ENCODE results near the gene RRBP1.

Gene RRBP1

DNA sequence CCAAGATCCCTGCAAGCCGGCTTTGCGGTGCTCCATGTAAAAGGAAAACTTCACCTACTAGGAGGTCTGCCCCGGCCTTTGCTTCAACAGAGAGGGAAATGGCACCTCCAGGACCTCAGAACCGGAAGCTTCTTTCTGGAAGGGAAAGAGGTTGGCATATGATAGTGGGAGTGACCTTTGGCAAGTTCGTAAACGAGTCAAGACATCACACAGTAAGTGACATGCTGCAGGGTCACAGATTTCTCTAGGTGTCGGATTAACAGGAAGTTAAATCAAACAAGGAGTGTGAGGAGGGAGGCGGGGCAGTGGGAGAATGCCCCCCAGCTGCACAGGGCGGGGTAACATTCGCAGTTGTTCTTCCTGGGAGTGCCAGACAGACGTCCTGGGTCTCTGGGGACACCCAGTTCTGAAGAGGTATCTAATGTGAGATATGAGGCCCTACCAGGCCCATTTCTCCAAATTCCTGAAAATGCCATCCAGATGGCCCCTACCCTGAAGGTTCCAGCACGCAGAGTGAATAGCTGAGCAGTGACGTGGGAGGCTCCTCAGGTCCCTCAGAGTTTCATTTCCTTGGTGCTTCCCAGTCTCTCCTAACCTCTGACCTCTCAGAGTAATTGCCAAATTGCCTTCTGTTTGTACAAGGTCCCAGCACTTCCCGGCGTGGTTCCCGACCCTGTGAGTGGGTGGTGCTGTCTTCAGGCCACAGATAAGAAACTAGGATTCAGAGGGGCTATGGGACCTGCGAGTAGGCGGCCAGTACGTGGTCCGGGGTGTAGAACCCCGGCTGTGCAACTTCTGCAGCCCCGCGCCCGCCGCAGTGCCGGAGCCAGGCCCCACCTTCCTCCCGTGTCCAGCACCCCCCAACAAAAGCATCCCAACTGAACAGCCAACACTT lies 1.9 kb downstream of the RRBP1 start:
- peak; percentile 9 to 19 for DNase-seq

DNA sequence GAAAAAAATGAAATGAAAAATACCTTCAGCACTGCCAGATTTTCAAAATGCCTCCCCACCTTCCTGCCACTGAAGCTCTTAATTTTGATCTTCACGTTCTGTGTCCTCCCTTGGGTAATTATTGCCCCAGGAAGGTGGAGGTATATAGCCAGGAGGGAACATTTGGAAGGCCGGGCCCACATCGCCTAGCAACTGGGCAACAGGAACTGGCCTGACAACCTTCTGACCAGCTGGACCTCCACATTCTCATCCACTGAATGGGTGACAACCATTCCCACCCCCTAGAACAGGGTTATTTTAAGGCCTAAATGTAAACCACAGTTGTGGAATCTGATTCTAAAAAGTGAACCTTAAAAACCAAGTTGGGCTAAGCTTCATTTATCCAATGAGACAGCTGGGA lies 3.2 kb downstream of the RRBP1 start:
- DNase-seq: no peak

DNA sequence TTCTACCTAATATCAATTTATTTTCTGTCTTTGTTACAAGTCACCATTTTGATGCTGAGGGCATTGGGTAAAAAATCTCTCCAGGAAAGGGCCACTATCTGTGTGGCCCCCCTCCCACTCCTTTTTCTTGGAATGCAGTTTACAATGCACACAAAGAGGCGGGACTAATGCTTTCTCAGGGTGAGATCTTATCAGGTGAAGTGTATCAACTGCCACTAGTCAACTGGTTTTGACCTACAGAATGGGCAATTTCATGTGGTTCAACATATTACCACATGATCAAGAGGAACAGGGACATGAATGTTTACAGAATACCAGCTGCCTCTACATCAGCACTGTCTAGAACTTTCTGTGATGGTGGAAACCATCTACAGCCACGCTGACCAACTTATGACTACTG lies 3.7 kb downstream of the RRBP1 start:
- no peak for DNase-seq

DNA sequence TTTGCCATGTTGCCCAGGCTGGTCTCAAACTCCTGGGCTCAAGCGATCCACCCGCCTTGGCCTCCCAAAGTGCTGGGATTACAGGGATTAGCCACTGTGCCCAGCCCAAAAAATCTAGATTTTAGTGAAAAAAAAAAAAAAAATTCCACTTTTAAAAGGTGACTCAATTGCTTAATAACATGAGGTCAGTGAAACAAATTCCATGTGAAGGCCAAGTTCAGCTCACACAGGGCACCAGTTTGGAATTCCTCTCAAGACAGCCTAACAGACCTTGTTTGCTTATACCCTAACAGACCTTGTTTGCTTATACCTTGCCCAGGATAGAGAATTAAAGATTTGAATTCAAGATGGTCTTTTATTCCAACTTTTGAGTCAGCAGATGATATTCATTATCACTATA lies 5.1 kb downstream of the RRBP1 start:
- no peak for DNase-seq

DNA sequence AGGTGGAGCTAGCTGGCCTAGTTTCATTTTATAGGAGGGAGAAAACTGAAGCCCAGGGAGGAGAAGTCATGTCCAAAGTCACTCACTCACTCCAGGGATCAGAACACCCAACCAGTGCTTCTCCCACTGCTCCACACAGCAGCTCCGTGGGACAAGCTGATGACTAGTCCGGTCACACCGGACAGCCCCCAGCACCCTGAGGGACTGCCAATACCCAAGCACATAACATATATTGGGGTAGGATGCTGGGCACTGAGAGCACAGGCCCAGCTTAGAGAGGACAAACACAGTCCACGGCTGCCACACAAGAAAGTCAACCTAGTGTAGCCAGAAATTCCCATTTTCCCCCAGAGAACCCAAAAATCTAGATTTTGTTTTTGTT lies 5.7 kb downstream of the RRBP1 start:
- DNase-seq: no peak

DNA sequence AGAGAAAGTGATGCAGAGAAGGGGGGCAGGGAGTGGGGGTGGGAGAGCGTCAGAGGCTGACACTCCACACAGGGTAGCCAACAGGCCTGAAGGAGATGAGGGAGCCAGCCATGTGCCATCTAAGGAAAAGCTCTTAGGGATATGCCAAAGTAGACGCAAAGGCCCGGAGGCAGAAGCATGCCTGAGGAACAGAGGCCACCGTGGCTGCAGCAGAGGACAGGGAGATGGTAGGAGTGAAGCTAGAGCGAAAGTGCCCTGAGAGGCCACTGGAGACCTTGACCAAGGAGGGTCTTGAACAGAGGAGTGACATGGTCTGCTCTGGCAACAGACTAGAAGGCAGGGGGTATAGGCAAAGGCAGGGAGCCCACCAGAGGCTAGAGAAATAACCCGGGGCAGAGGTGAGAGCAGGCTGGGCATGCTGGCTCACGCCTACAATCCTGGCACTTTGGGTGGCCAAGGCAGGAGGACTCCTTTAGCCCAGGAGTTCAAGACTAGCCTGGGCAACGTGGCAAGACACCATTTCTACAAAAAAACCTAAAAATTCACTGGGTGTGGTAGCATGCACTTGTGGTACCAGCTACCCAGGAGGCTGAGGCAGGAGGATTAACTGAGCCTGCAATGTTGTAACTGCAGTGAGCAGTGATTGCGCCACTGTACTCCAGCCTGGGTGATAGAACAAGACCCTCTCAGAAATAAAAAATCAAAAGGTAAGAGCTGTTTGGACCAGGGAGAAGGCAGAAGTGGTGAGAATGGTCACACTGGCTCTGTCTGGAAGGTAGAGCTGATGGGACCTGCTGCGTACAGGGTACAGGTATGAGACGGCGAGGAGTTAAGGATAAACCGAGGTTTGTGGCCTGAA lies 6.3 kb downstream of the RRBP1 start:
- DNase-seq: no peak

DNA sequence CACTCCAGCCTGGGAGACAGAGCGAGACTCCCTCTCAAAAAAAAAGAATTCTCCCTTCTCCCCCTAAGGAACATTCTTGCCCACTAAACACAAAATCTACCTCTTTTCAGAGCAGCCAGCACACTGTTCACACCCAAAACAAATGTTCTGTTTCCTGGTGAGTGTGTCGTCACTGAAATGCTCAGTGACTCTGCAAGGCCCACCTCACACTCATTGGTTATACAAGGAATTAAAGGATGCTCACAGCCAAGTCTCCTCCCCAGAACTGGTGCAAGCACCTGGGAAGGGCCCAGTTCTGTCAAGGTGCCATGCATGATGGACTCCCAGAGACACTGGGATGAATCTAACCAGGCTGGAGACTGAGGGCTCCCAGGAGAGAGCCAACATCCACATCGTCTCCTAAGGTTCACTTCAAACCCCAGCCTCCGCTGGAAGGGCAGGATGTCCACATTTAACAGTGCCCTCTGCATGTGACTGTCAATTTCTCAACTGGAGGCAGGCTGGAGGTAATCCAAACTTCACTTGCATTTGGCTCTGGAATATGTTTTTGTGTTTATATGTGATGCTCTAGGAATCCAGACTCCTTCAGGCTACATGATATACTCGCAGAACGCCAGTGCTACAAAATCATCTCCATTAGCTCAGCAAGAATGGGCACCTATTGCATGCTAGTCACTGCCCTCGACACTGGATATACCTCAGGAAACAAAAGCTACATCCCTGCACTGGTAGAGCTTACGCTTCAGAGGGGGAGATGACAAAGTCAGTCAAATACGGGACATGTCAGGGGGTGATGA lies 7.1 kb downstream of the RRBP1 start:
- no peak for DNase-seq

DNA sequence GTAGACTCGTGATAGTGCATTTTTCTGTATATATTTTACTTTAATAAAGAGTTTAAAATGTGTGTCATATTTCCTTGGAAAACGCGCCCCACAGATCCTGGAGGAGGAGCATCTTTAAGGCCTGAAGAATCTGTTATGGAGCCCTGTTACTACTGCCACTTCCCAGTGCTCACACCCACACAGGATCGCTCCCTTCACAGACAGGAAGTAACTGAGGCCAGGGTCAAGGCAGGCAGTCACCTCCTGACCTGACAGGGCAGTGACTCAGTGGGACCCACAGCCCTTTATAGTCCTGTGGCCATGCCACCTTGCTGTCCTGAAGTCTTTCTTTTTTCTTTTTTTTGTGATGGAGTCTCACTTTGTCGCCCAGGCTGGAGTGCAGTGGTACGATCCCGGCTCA lies 9.0 kb downstream of the RRBP1 start:
- no peak for DNase-seq

DNA sequence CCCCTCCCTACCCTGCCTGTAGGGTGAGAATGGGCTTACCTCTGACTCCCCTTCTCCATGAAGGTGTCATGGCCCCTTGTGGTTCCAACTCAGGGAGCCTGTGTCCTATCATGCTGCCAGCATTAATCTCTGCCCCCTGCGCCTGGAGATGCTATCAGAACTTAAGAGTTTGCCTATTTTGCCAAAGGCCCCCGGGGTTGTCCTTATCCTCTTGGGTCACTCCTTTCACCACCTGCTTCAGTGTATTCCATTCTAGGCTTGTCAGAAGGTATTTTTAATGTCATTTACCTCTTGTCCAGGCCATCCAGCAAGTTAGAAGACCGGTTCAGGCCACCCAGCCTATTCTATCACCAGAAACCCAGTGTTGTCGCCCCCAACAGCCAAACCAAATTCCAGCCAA lies 10.5 kb downstream of the RRBP1 start:
- no peak for DNase-seq

DNA sequence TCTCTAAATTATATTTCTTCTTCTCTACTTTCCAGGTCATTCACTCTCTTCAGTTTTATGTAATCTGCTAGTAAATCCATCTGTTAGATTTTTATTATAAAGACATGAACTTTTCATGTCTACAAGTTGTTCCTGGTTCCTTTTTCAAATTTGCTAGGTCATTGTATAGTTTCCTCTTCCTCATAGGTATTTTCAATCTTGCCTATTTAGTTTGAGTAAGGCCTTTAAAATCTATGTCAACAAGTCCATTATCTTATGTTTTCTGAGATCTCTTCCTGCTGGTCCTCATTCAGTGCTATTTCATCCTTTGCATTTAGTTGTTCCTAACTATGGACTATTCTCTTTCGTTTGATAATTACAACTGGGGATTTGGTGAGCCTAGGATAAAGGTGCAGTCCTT lies 11.0 kb downstream of the RRBP1 start:
- DNase-seq: peak; percentile 20 to 37

DNA sequence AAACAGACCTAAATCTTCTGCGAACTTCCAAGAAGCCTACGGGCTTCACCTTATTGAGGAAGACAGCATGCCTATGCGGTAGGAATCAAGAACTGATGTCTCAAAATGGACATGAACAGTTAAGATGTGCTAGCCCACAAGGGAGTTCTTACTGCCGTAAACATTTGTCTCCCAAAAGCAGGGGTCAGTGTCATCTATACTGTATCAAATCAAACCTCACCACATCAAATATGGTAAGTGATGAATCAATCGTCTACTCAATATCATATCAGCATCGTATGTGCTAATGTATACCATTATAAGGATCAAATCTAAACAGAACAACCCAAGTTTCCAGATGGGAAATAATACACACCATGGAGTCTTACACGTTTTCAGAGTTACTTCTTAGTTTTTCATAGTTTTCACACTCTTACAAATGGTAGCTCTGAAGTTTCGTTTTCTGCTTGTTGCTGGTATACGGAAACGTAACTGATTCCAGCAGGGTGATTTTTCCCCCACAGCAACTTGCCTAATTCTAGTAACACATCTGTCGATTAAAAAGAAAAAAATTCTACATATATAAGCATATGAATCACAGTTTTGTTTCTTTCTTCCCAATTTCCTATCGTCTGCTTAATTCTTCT lies 12.6 kb downstream of the RRBP1 start:
- no peak for DNase-seq

DNA sequence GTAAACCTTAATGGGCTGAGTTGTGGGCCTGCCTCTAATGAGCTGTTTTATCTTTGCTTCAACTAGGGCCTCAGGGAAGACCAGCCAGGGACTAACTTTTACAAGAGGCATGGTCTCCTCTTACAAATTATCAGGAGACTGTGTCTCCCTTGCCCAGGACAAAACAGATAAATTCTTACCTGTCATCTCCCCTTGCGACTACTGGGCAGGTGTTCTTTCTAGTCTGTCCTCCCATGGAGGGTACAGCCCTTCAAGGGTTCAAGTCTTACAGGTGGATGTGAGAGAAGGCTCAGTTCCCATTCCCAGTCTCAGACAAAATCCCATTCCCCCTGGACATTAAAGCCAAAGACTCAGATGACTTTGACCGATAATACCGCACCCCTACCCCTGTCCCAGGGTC lies 13.6 kb downstream of the RRBP1 start:
- DNase-seq: no peak

DNA sequence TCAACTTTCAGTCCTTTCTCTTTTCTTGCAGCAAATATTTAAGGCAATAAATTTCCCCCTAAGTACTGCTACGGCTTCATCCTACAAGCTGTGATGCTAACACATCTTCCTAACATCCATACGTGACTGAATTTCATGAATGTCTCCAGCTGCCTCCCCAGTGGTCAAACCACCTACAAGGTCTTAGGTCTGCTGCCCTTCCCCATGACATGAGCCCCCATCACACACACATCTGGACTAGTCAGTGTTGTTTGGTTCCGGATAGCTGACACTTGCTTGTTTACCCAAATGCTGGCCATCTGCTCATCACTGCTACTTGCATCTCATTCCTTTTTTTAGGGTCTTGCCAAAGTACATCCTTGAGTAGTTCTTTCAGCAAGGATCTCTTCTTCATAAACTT lies 14.6 kb downstream of the RRBP1 start:
- no peak for DNase-seq

DNA sequence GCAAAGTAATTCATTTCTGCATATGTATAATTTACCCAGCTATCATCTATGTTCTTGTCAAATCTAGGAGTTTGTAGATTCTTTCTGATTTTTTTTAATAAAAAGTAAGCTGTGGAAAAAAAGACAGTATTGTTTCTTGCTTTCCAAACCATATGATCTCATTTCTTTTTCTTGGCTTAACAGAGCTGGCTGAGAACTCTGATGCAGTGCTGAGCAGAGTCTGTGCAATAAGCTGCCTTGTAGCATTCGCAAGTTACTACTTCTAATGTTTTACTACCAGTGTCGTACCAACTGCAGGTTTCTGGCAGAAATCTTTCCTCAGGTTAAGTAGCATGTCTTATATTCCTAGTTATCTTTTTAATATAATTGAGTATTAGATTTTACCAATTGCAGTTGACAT lies 15.6 kb downstream of the RRBP1 start:
- DNase-seq: no peak

DNA sequence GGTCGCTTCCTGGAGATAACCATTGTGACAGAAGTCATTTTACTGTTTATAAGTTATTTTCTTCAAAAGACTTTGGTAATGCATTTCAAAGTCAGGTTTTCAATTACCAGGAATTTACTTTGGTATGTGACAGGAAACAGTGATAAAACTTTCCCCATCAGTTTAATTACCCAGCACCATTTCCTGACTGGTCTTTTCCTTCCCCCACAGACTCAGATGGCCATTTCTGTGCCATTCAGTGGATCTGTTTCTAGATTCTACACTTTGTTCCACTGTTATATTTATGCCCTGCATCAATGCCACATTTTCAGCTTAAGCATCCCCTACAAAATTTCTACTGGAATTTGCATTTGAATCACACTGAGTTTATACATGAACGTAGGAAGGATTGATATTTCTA lies 16.3 kb downstream of the RRBP1 start:
- DNase-seq: no peak

DNA sequence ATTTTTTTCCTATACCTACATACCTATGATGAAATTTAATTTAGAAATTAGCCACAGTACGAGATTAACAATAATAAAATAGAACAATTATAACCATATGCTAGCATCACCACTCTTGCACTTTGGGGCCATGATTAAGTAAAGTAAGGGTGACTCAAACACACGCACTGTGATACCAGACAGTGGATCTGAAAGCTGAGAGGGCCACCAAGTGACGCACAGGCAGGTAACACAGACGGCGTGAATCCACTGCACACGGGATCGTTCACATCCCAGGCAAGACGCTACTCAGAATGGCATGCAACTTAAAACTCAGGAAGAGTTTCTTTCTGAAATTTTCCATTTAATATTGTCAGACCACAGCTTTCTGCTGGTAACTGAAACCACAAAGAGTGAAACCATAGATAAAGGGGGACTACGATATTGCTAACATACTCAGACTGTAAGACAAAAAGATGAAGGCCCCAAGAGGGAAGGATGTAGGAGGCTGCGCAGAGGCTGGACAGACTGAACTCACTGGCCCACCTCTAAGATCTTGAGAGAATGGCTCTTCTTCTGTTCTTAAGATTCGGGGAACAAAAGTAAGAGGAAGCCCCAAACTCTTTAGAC lies 17.9 kb downstream of the RRBP1 start:
- DNase-seq: no peak

DNA sequence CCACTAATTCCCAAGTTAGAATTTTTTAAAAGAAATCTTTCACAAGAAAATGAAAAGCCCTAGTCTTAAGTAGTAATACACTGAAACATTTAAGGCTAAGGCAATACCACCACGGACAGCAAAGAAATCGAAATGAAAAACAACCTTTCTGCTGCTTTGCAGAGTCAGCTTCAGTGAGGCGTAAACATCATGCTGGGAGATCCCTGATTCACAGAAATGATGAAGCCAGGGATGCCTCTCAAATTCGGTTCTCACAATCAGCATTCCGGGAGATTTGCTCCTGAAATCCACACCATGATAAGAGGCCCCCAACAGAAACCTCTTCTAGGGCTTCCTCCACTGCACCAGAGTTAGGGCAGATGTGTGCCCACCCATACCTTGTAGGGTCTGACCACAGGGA lies 18.6 kb downstream of the RRBP1 start:
- no peak for DNase-seq

DNA sequence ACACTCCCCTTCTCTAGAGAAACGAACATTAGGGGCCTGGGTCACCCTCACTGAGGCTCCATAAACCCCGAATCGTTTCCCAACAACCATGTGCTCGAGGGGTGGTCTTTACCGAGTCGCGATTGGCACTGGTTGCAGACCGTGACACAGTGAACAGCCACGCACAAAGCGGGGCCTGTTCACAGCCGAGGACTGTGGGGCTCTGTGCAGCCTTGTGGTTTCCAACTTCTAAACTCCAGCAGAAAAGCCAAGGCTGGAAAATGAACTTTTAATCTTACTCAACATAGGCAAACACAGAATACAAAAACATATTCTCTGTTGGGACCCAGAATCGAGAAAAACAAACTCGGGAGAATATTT lies 19.0 kb downstream of the RRBP1 start:
- DNase-seq: no peak

DNA sequence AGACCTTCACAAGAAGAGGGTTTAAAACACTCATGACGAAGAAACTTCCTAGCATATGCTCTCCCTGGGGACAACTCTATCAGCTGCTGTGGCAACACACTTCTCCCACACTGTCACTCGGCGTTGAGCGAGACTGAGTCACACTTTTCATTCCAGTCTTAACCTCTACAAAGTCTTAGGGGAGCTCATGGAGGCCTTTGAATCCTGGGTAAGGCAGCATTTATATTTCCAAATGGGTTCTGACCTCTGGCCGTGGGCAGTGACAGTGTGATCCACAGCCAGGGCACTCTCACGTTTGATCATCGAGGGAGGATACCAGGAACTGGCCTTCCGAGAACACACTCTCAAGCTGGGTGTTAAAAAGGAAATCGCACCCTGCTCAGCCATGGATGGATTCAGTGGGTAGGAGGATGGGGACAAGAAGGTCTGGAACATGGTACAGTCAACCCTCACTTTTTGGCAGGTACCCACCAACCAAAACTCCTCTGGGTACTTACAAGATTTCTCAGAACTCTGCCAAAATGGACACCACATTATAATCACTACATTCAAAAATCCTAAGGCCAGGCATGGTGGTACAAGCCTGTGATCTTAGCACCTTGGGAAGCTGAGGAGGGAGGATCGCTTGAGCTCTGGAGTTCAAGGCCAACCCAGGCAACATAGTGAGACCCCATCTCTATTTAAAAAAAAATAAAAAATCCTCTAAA lies 19.6 kb downstream of the RRBP1 start:
- no peak for DNase-seq

DNA sequence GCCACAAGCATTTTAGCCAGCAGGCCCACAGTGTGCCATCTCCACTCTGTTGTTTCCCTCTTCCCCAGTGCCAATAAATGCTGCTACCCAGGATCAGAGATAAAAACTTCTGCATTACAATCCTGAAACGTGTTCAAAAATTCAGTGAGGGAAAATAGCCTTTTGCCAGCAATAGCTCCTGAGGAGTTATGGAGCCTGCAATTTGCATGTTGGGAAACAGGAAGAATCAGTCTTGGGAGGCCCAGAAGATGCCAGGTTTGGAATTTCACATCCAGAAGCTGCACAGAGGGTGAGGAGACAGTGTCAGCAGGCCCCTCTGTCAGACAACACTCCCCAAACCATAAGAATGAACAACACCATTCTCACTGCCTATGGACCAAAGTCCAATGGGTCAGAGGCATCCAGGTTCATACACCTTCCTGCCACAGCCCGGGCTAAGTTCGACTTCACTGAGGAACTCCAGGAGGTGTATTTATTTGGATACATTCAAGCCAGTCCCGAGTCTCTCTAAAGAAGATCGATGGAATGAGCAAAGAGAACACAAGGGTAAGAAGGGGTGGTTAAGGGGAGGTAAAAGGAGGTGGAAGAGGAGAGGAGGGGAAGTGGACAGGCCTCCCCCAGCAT lies 20.8 kb downstream of the RRBP1 start:
- DNase-seq: no peak

DNA sequence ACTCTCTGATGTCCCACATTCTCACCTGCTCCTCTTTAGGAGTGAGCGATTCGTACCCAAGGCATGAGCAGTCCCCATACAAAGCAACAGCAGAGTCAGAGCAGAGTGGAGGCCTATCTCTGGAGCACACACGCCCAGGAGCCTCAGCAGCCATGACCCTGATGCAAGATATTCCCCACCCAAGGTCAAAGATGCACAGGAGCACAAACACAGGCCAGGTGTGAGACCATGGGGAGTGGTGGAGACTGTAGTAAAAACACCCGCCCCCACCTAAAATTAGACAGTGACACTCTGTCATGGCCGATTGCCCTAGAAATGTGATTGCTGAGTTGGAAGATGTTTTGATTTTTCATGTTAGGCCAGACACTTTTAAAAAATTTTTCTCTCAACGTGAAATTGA lies 21.4 kb downstream of the RRBP1 start:
- DNase-seq: no peak

Data from AML-193 (cell line).